HG03575 (cell line): Measurements from ENCODE around the gene MEGF11.
"Not testable (repeated sequence)": the region's sequence is repeated elsewhere in the genome, so short reads cannot be mapped to it uniquely, and the experiment has no call there.

Source experiments
- ATAC-seq: cut with Tn5 transposase; IDR thresholded peaks from one replicate; pipeline ENCODE4 v1.9.1; 2021; ENCODE audit not compliant: unreplicated experiment, insufficient number of reproducible peaks, low FRiP score; ENCODE audit errors: extremely low read depth

MEGF11 gene

DNA sequence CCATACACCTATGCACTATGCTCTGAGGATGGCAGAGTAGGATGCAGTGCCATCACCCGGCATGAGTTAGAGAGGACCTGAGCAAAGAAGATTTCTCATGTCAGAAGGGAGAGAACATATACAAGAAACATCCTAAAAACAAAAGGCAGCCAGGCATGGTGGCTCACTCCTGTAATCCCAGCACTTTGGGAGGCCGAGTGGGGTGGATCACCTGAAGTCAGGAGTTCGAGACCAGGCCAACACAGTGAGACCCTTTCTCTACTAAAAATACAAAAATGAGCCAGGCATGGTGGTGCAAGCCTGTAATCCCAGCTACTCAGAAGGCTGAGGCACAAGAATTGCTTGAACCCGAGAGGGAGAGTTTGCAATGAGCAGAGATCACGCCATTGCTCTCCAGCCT, 7.7 kb downstream of the MEGF11 start:
- not testable (repeated sequence) for ATAC-seq

- ATAC-seq: no peak
Observed at GRCh38 chr15:66241908-66242285, 11.7 kb downstream of the MEGF11 start.

DNA sequence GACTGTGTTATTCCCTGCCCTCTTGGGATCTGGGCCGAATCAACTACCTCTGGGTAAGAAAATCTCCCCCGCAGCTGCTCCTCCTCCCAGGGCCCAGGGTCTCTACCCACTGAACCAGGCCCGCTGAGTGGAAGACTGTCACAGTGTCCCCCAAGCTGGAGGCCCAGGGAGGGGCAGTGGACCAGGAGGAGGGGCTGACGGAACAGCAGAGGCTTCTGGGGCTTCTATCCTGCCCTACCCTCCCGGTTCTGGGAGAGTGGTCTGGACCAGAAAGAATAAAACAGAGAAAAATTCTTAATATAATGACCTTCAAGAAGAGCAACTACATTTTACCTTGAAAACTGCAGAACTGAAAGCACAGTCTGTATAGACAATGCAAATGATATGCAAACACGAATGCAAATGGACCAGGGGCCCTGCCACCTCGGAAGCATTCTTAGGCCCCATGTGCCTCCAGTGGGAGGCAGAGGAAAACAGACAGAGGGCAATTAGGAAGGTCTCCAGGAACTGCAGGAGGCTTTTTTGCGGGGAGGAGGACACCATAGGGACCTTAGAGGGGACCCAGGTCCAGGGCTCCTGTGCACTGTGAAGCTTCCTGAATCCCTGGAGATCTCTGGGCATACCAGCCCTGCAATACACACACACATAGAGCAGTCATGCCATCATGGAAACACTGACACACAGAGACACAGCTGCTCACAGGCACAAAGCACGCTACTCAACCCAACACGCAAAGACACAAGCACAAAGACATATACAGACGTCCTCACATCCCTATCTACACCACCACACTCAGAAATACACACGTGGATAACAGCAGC, 12.3 kb downstream of the MEGF11 start:
- ATAC-seq: no peak

- ATAC-seq: no peak
Observed at GRCh38 chr15:66240240-66240794, 13.2 kb downstream of the MEGF11 start.

DNA sequence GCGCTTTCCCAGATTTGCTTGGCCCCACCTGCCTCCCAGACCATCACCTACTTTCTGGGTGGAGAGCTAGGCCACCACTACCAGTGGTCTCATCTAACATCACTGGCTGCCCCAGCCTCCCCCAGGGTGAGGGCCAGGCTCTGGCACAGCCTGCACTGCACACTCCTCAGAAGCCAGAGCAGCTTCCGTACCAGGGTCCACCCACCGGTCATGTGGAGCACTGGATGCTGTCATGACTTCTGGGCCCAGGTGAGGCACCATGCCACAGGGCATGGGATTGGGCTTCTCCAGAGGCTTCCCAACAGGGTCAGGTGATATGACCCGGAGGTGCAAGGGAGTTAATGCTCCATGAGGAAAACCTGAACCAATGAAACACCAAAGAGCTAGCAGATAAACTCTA, 14.0 kb downstream of the MEGF11 start:
- no peak for ATAC-seq

DNA sequence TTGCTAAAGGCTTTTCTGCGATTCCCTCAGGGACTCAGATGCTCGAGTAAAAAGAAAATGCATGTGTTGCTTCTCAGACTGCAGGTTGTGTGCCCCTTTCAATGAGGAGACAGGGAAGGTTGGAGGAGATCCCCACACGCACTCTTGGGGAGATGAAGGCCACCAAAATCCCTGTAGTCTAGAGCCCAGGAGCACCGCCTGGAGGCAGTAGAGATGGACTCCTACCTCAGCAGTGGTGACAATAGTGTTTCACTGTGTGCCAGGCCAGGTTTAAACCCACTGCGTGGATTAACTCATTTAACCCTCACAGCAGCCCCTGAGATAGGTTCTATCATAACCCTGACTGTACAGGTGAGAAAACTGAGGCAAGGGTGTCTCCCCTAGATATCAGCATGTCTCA, 15.2 kb downstream of the MEGF11 start:
- no peak for ATAC-seq

DNA sequence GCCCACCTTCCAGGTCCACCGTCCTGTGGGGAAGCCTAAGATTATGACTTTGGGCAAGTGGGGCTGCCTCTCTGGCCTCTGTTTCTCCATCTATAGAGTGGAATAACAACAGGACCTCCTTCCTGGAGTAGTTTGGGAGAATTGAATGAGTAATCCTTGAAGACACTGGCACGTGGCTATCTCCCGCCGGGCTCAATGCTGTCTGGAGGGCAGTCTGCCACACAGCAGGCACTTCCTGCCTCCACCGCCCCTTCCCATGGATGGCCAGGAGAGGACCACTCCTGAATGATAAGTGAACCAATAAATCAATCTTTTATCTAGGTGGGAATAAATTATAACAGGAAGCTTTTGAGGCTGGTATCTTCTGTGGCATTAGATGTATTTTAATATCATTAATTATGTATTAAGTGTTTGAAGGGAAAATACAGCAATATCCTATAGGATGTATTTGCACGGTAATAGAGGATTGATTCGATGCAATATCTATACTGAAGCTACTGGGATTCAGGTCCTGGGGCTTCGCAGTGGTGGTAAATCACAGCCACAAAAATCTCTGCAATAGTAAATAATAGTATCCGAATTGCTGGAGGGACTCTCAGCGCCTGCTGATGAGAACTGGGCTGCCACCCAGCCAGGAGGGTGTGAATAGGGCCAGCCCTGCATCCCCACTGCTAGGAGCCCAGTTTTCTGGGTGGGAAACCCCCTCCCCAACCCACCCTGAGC, 15.9 kb downstream of the MEGF11 start:
- no peak for ATAC-seq

- no peak for ATAC-seq
Observed at GRCh38 chr15:66236806-66237375, 16.7 kb downstream of the MEGF11 start.

- no peak for ATAC-seq
Observed at GRCh38 chr15:66235866-66236265, 17.7 kb downstream of the MEGF11 start.

GRCh38 chr15:66234798-66235197, 18.8 kb downstream of the MEGF11 start:
- no peak for ATAC-seq

- no peak for ATAC-seq
Observed at GRCh38 chr15:66233487-66234415, 19.8 kb downstream of the MEGF11 start.

- no peak for ATAC-seq
Observed at GRCh38 chr15:66232267-66232625, 21.3 kb downstream of the MEGF11 start.

- ATAC-seq: no peak
Observed at GRCh38 chr15:66231394-66232266, 21.9 kb downstream of the MEGF11 start.

- ATAC-seq: no peak
Observed at GRCh38 chr15:66229790-66230465, 23.6 kb downstream of the MEGF11 start.

DNA sequence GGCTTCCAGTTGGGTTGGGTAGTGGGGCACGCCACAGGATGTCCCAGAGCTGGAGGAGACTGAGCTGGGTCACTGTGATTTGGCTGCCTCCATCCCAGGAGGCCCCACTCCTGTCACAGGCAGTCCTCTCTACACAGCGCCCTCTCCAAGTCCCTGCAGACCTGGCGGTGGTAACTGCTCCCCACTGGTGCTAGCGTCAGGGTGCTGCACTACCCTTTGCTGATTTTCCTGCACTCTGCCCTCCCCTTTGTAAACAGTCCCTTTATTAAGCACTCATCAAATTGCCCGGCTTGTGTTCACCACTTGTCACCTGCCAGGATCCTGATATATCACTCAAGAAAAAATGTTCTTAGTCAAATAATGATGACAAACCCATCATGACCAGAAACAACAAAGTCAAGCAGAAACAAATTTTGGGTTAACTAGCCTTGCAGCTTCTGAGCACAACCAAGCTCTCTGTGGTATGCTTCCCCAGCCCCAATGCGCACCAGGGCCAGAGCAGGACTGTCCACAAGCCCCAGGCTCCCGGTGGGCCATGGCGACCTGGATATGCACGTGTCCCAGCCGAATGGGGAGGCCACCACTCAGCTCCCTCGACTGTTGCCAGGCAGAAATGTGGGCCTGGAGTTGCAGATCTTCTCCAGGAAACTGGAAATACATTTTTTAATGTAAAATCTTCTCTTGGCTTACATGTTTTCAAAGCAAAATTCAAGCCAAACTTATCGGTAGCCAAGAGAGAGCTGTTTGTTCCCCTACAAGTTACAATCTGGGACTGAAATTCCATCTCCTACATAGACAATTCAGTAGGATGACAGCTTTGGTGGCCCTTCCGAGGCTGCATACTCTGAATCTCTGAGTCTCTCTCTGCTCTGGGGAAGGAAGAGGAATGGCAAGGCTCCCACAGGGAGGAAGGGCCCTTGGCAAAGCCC, 24.5 kb downstream of the MEGF11 start:
- ATAC-seq: no peak

- ATAC-seq: no peak
Observed at GRCh38 chr15:66226736-66227135, 26.8 kb downstream of the MEGF11 start.
